ENCODE results near the gene EFHC1.

The EFHC1 gene

GRCh38 chr6:52474173-52474572 is 54.0 kb downstream of the EFHC1 start:
- TF ChIP-seq FOXP2 (optimal IDR thresholded peaks at IDR 0.05; ENCODE audit: borderline replicate concordance, extremely low read depth, extremely low read length, insufficient read depth) (no peak), SIN3A (IDR thresholded peaks at IDR 0.05; ENCODE audit: borderline replicate concordance, insufficient read depth, low read length) (no peak), TAF1 (IDR thresholded peaks at IDR 0.05; ENCODE audit: borderline replicate concordance, insufficient read depth, low read length) (no peak)

GRCh38 chr6:52475307-52475706 is 55.2 kb downstream of the EFHC1 start:
- no peak for TF ChIP-seq REST (IDR thresholded peaks at IDR 0.05; ENCODE audit: insufficient read depth in 1 of 2, low read depth in 2 of 2, low read length in 2 of 2)
- TF ChIP-seq TAF1 (IDR thresholded peaks at IDR 0.05; ENCODE audit: borderline replicate concordance, insufficient read depth, low read length), result no peak
- TF ChIP-seq SIN3A (IDR thresholded peaks at IDR 0.05; ENCODE audit: borderline replicate concordance, insufficient read depth, low read length), result no peak
- TF ChIP-seq POLR2AphosphoS5 (IDR thresholded peaks at IDR 0.05; ENCODE audit: low read depth, low read length), result no peak
- no peak for TF ChIP-seq FOXP2 (optimal IDR thresholded peaks at IDR 0.05; ENCODE audit: borderline replicate concordance, extremely low read depth, extremely low read length, insufficient read depth)

- TF ChIP-seq SIN3A (IDR thresholded peaks at IDR 0.05; ENCODE audit: borderline replicate concordance, insufficient read depth, low read length) (no peak), POLR2AphosphoS5 (IDR thresholded peaks at IDR 0.05; ENCODE audit: low read depth, low read length) (no peak), TAF1 (IDR thresholded peaks at IDR 0.05; ENCODE audit: borderline replicate concordance, insufficient read depth, low read length) (no peak), REST (IDR thresholded peaks at IDR 0.05; ENCODE audit: insufficient read depth in 1 of 2, low read depth in 2 of 2, low read length in 2 of 2) (no peak), FOXP2 (optimal IDR thresholded peaks at IDR 0.05; ENCODE audit: borderline replicate concordance, extremely low read depth, extremely low read length, insufficient read depth) (no peak)
These were observed 62.9 kb downstream of the EFHC1 start for GRCh38 chr6:52482903-52483670.

GRCh38 chr6:52483671-52484003 is 63.5 kb downstream of the EFHC1 start:
- TF ChIP-seq FOXP2 (optimal IDR thresholded peaks at IDR 0.05; ENCODE audit: borderline replicate concordance, extremely low read depth, extremely low read length, insufficient read depth) (no peak), POLR2AphosphoS5 (IDR thresholded peaks at IDR 0.05; ENCODE audit: low read depth, low read length) (no peak), REST (IDR thresholded peaks at IDR 0.05; ENCODE audit: insufficient read depth in 1 of 2, low read depth in 2 of 2, low read length in 2 of 2) (no peak), SIN3A (IDR thresholded peaks at IDR 0.05; ENCODE audit: borderline replicate concordance, insufficient read depth, low read length) (no peak), TAF1 (IDR thresholded peaks at IDR 0.05; ENCODE audit: borderline replicate concordance, insufficient read depth, low read length) (no peak)

- TF ChIP-seq TAF1 (IDR thresholded peaks at IDR 0.05; ENCODE audit: borderline replicate concordance, insufficient read depth, low read length) (no peak; the same call in 1 of the 2 replicates), FOXP2 (optimal IDR thresholded peaks at IDR 0.05; ENCODE audit: borderline replicate concordance, extremely low read depth, extremely low read length, insufficient read depth) (no peak), POLR2AphosphoS5 (IDR thresholded peaks at IDR 0.05; ENCODE audit: low read depth, low read length) (no peak), REST (IDR thresholded peaks at IDR 0.05; ENCODE audit: insufficient read depth in 1 of 2, low read depth in 2 of 2, low read length in 2 of 2) (no peak), SIN3A (IDR thresholded peaks at IDR 0.05; ENCODE audit: borderline replicate concordance, insufficient read depth, low read length) (no peak)
These were observed 69.7 kb downstream of the EFHC1 start for GRCh38 chr6:52489881-52490280.
